Neural progenitor cell (in vitro differentiated cells): ENCODE measurements around the gene BUD31. TPM values are rescaled to one million over a fixed set of nuclear protein-coding genes. Genes with fewer than 3 reads are reported as not detected.

Experiments
- DNase-seq: peaks from one replicate; pipeline ENCODE4 v3.0.0-alpha.2; 2016; ENCODE audit warnings: low spot score
- H2AFZ ChIP-seq: fragments of 200-600 bp; sonication (generic); replicated peaks from 2 replicates; pipeline ENCODE4 v1.6.1; 2016; ENCODE audit warnings: antibody characterized with exemption
- H3F3A ChIP-seq: fragments of 200-600 bp; sonication (generic); 2 replicates; pipeline ENCODE4 v1.6.1; 2016; ENCODE audit warnings: antibody characterized with exemption, low read depth
- H3K27ac ChIP-seq: fragments of 200-600 bp; sonication (generic); 2 replicates; pipeline ENCODE4 v1.5.1; 2016; ENCODE audit warnings: mild to moderate bottlenecking
- H3K27me3 ChIP-seq: fragments of 200-600 bp; sonication (generic); 2 replicates; pipeline ENCODE4 v1.6.1; 2016; ENCODE audit warnings: mild to moderate bottlenecking, moderate library complexity
- H3K36me3 ChIP-seq: fragments of 200-600 bp; sonication (generic); 2 replicates; pipeline ENCODE4 v1.5.1; 2016
- H3K4me1 ChIP-seq: fragments of 200-600 bp; sonication (generic); 2 replicates; pipeline ENCODE4 v1.6.1; 2016; ENCODE audit warnings: mixed run types
- H3K4me2 ChIP-seq: fragments of 200-600 bp; sonication (generic); 2 replicates; pipeline ENCODE4 v1.6.1; 2016
- H3K4me3 ChIP-seq: fragments of 200-600 bp; sonication (generic); 2 replicates; pipeline ENCODE4 v1.5.1; 2016
- H3K79me2 ChIP-seq: fragments of 200-600 bp; sonication (generic); 2 replicates; pipeline ENCODE4 v1.6.1; 2016; ENCODE audit warnings: low read depth
- H3K9ac ChIP-seq: fragments of 200-600 bp; sonication (generic); 2 replicates; pipeline ENCODE4 v1.6.1; 2016
- H3K9me3 ChIP-seq: fragments of 200-600 bp; sonication (generic); 2 replicates; pipeline ENCODE4 v1.5.1; 2016; ENCODE audit warnings: low read depth
- H4K20me1 ChIP-seq: fragments of 200-600 bp; sonication (generic); 2 replicates; pipeline ENCODE4 v1.6.1; 2016; ENCODE audit warnings: low read depth
- H3K27ac Mint-ChIP-seq: 3 replicates; pipeline ENCODE4 v1.8.0; 2021; ENCODE audit warnings: mixed read lengths
- H3K27me3 Mint-ChIP-seq: 2 replicates; pipeline ENCODE4 v1.8.0; 2022; ENCODE audit warnings: low read depth, mild to moderate bottlenecking, inconsistent platforms, moderate library complexity, mixed read lengths; ENCODE audit not compliant: insufficient read depth
- H3K36me3 Mint-ChIP-seq: 3 replicates; pipeline ENCODE4 v1.8.0; 2021; ENCODE audit warnings: mixed read lengths
- H3K4me1 Mint-ChIP-seq: 3 replicates; pipeline ENCODE4 v1.8.0; 2021; ENCODE audit warnings: mixed read lengths
- H3K4me3 Mint-ChIP-seq: 3 replicates; pipeline ENCODE4 v1.8.0; 2021; ENCODE audit warnings: mild to moderate bottlenecking, moderate library complexity, mixed read lengths
- H3K9me3 Mint-ChIP-seq: 3 replicates; pipeline ENCODE4 v1.8.0; 2020; ENCODE audit warnings: mixed read lengths
- CTCF ChIP-seq: fragments of 200-600 bp; sonication (generic); IDR thresholded peaks from 2 replicates; pipeline ENCODE4 v1.5.1; 2017; ENCODE audit warnings: antibody characterized with exemption, mild to moderate bottlenecking
- EZH2 ChIP-seq: fragments of 200-600 bp; sonication (generic); IDR thresholded peaks from 2 replicates; pipeline ENCODE4 v1.6.1; 2017; ENCODE audit warnings: antibody characterized with exemption, mild to moderate bottlenecking, moderate library complexity
- EZH2phosphoT487 ChIP-seq: fragments of 200-600 bp; sonication (generic); IDR thresholded peaks from 2 replicates; pipeline ENCODE4 v1.6.1; 2017; ENCODE audit warnings: antibody characterized with exemption
- total RNA-seq: library from RNA; depleted of rRNA; stranded (reverse); fragments of >200 nt; gene quantifications from 2 replicates; pipeline ENCODE4 v1.2.3, GENCODE V29; 2015; ENCODE audit warnings: low replicate concordance

BUD31 gene
- total RNA-seq, 1 donor from 2014 or later: 98.2 TPM

GRCh38 chr7:99447943-99448342 is 39.2 kb downstream of the BUD31 start:
- Histone ChIP-seq H3K27me3 (no peaks in the 10 kb centered on the region), H3K36me3 (peaks cover 13% of the 10 kb centered on the region), H3K27ac (no peak overlapping the region), H3F3A (peaks cover 8% of the 10 kb centered on the region), H3K4me3 (no peak overlapping the region), H2AFZ (no peak overlapping the region), H3K79me2 (peaks cover 11% of the 10 kb centered on the region), H3K9me3 (no peaks in the 10 kb centered on the region), H3K9ac (no peak overlapping the region), H4K20me1 (peaks cover 30% of the 10 kb centered on the region), H3K4me2 (no peak overlapping the region), H3K4me1 (no peaks in the 10 kb centered on the region)
- no peaks in the 10 kb centered on the region for H3K9me3 Mint-ChIP-seq
- no peak for DNase-seq
- TF ChIP-seq EZH2phosphoT487 (no peak), CTCF (peak; percentile 6)
- no peaks in the 10 kb centered on the region for H3K27me3 Mint-ChIP-seq
- H3K36me3 Mint-ChIP-seq: peaks cover 27% of the 10 kb centered on the region
- H3K27ac Mint-ChIP-seq: no peak overlapping the region
- no peak overlapping the region for H3K4me3 Mint-ChIP-seq
- H3K4me1 Mint-ChIP-seq: no peaks in the 10 kb centered on the region

GRCh38 chr7:99448855-99449254 is 40.1 kb downstream of the BUD31 start:
- H3K79me2 ChIP-seq: peaks cover 2% of the 10 kb centered on the region
- H3K9ac ChIP-seq: no peak overlapping the region
- Mint-ChIP-seq H3K4me1 (no peaks in the 10 kb centered on the region), H3K4me3 (no peak overlapping the region), H3K27me3 (peaks cover 3% of the 10 kb centered on the region), H3K36me3 (peaks cover 26% of the 10 kb centered on the region), H3K9me3 (no peaks in the 10 kb centered on the region), H3K27ac (no peak overlapping the region)
- H2AFZ ChIP-seq: no peak overlapping the region
- peaks cover 26% of the 10 kb centered on the region for H4K20me1 ChIP-seq
- H3K36me3 ChIP-seq: peaks cover 10% of the 10 kb centered on the region
- H3K4me3 ChIP-seq: no peak overlapping the region
- no peak overlapping the region for H3K27ac ChIP-seq
- TF ChIP-seq CTCF (no peak), EZH2 (no peak), EZH2phosphoT487 (no peak)
- H3F3A ChIP-seq: peaks cover 5% of the 10 kb centered on the region
- H3K27me3 ChIP-seq: no peaks in the 10 kb centered on the region
- H3K4me2 ChIP-seq: no peak overlapping the region
- no peaks in the 10 kb centered on the region for H3K4me1 ChIP-seq
- no peak for DNase-seq
- H3K9me3 ChIP-seq: no peaks in the 10 kb centered on the region

- Histone ChIP-seq H3K4me3 (no peak overlapping the region), H3K9ac (no peak overlapping the region), H2AFZ (no peak overlapping the region), H3K79me2 (no peaks in the 10 kb centered on the region), H3K4me1 (no peaks in the 10 kb centered on the region), H4K20me1 (peaks cover 21% of the 10 kb centered on the region), H3K27me3 (no peaks in the 10 kb centered on the region), H3K36me3 (peaks cover 10% of the 10 kb centered on the region), H3K27ac (no peak overlapping the region), H3F3A (peaks cover 5% of the 10 kb centered on the region), H3K4me2 (no peak overlapping the region), H3K9me3 (no peaks in the 10 kb centered on the region)
- H3K9me3 Mint-ChIP-seq: no peaks in the 10 kb centered on the region
- H3K4me1 Mint-ChIP-seq: no peaks in the 10 kb centered on the region
- peaks cover 27% of the 10 kb centered on the region for H3K36me3 Mint-ChIP-seq
- H3K4me3 Mint-ChIP-seq: no peak overlapping the region
- no peak for DNase-seq
- TF ChIP-seq EZH2: no peak
- TF ChIP-seq CTCF: no peak
- no peak for TF ChIP-seq EZH2phosphoT487
- no peak overlapping the region for H3K27ac Mint-ChIP-seq
- H3K27me3 Mint-ChIP-seq: peaks cover 3% of the 10 kb centered on the region
Observed at GRCh38 chr7:99449326-99449725, 40.6 kb downstream of the BUD31 start.

GRCh38 chr7:99451936-99452335 is 43.2 kb downstream of the BUD31 start:
- no peaks in the 10 kb centered on the region for H3K9me3 Mint-ChIP-seq
- DNase-seq: no peak
- peaks cover 3% of the 10 kb centered on the region for H3K27me3 Mint-ChIP-seq
- no peaks in the 10 kb centered on the region for H3K4me1 Mint-ChIP-seq
- Histone ChIP-seq H3F3A (peaks cover 9% of the 10 kb centered on the region), H3K79me2 (no peaks in the 10 kb centered on the region), H3K9me3 (no peaks in the 10 kb centered on the region), H3K9ac (no peak overlapping the region), H3K4me3 (no peak overlapping the region), H3K27me3 (no peaks in the 10 kb centered on the region), H3K4me1 (no peaks in the 10 kb centered on the region), H3K4me2 (no peak overlapping the region), H3K36me3 (no peaks in the 10 kb centered on the region), H3K27ac (no peak overlapping the region), H4K20me1 (peaks cover 20% of the 10 kb centered on the region), H2AFZ (no peak overlapping the region)
- H3K4me3 Mint-ChIP-seq: no peak overlapping the region
- no peak overlapping the region for H3K27ac Mint-ChIP-seq
- TF ChIP-seq CTCF (no peak), EZH2 (no peak), EZH2phosphoT487 (no peak)
- H3K36me3 Mint-ChIP-seq: peaks cover 26% of the 10 kb centered on the region
